H1 (cell line): ENCODE data around the gene TPD52L1. TPM values are rescaled to one million over a fixed set of nuclear protein-coding genes. Genes with fewer than 3 reads are reported as not detected.

Experiments used
- CTCF ChIA-PET: fragments of 300-600 bp; sonication (Branson Sonifier 250); formaldehyde crosslinking; loops from one replicate; lab custom pipeline; 2021; ENCODE audit not compliant: partially characterized antibody; lab: Charles Lee
- POLR2A ChIA-PET: fragments of 300-600 bp; sonication (Branson Sonifier 250); formaldehyde crosslinking; loops from one replicate; lab custom pipeline; 2021; ENCODE audit warnings: inconsistent platforms; ENCODE audit not compliant: partially characterized antibody; lab: Charles Lee
- DNase-seq, 2 experiments: peaks; one replicate each; pipeline versions ENCODE4 v3.0.0 to v3.0.0-alpha.2; 2010 to 2022; ENCODE audit warnings: low spot score in 2 of 2, low read depth in 1 of 2, mixed read lengths in 1 of 2
- FAIRE-seq: peaks from 2 replicates; lab custom pipeline; 2011; peaks lifted over from hg19 to GRCh38; lab: Jason Lieb, UNC
- H2AFZ ChIP-seq: 2 replicates; pipeline ENCODE4 v1.8.1; 2012; ENCODE audit warnings: low read length, inconsistent platforms
- H2AK5ac ChIP-seq: 2 replicates; pipeline ENCODE4 v1.6.1; 2013; ENCODE audit warnings: low read depth, low read length
- H2BK120ac ChIP-seq: replicated peaks from 2 replicates; pipeline ENCODE3; 2013; ENCODE audit warnings: low read depth, low read length, inconsistent platforms
- H2BK12ac ChIP-seq: 2 replicates; pipeline ENCODE4 v1.6.1; 2013; ENCODE audit warnings: low read depth, low read length
- H2BK15ac ChIP-seq: 2 replicates; pipeline ENCODE4 v1.6.1; 2013; ENCODE audit warnings: low read length
- H2BK20ac ChIP-seq: 2 replicates; pipeline ENCODE4 v1.6.1; 2013; ENCODE audit warnings: low read length
- H2BK5ac ChIP-seq: 2 replicates; pipeline ENCODE4 v1.6.1; 2013; ENCODE audit warnings: low read depth, low read length
- H3K14ac ChIP-seq: 2 replicates; pipeline ENCODE4 v1.6.1; 2013; ENCODE audit warnings: inconsistent platforms; ENCODE audit not compliant: insufficient read length
- H3K18ac ChIP-seq: 2 replicates; pipeline ENCODE4 v1.6.1; 2013; ENCODE audit warnings: low read length; ENCODE audit errors: extremely low read depth
- H3K23ac ChIP-seq: 2 replicates; pipeline ENCODE4 v1.6.1; 2013; ENCODE audit warnings: inconsistent platforms; ENCODE audit not compliant: insufficient read length
- H3K23me2 ChIP-seq: 2 replicates; pipeline ENCODE4 v1.6.1; 2013; ENCODE audit warnings: low read depth, low read length
- H3K27ac ChIP-seq: 2 replicates; pipeline ENCODE4 v1.6.1; 2011; ENCODE audit warnings: low read depth, low read length, inconsistent platforms
- H3K27me3 ChIP-seq, 4 experiments: replicated peaks in 1 of 4; 1 replicate in 1 of 4; 2 replicates in 3 of 4; pipeline versions ENCODE4 v1.6.1 to v1.8.1; 2011 to 2013; ENCODE audit warnings: low read length in 3 of 4, mild to moderate bottlenecking in 3 of 4, inconsistent platforms in 2 of 4, mixed read lengths in 2 of 4, moderate library complexity in 1 of 4; ENCODE audit not compliant: control insufficient read depth in 3 of 4, insufficient read depth in 3 of 4; ENCODE audit errors: extremely low read depth in 1 of 4
- H3K36me3 ChIP-seq, 4 experiments: 2 replicates each; pipeline versions ENCODE4 v1.6.1 to v1.8.1; 2011 to 2013; ENCODE audit warnings: mild to moderate bottlenecking in 4 of 4, low read length in 3 of 4, moderate library complexity in 2 of 4, control low read depth in 1 of 4, inconsistent platforms in 1 of 4; ENCODE audit not compliant: insufficient read depth in 4 of 4, control insufficient read depth in 2 of 4
- H3K4ac ChIP-seq: replicated peaks from 2 replicates; pipeline ENCODE3; 2013; ENCODE audit warnings: low read length, low read depth, mixed read lengths, inconsistent platforms; ENCODE audit not compliant: insufficient read length
- H3K4me1 ChIP-seq, 4 experiments: replicated peaks in 1 of 4; 1 replicate in 1 of 4; 2 replicates in 3 of 4; pipeline versions ENCODE4 v1.6.1 to v1.8.1; 2011 to 2013; ENCODE audit warnings: low read length in 3 of 4, inconsistent platforms in 2 of 4, mixed read lengths in 1 of 4; ENCODE audit not compliant: insufficient read depth in 4 of 4, control insufficient read depth in 3 of 4
- H3K4me2 ChIP-seq, 2 experiments: 2 replicates each; pipeline versions ENCODE4 v1.6.1 to v1.8.1; 2011 to 2013; ENCODE audit warnings: low read depth in 2 of 2, low read length in 2 of 2, control low read depth in 1 of 2, inconsistent platforms in 1 of 2, mild to moderate bottlenecking in 1 of 2; ENCODE audit not compliant: insufficient read depth in 1 of 2
- H3K4me3 ChIP-seq, 4 experiments: fragments of 200-600, 300-600 bp in 1 of 4; sonication (generic), shearing (Covaris generic), sonication (Bioruptor Twin) in 1 of 4; 2 replicates each; pipeline versions ENCODE4 v1.5.1 to v1.8.1; 2011 to 2016; ENCODE audit warnings: low read length in 4 of 4, low read depth in 3 of 4, control low read depth in 2 of 4, inconsistent platforms in 2 of 4, mild to moderate bottlenecking in 2 of 4, mixed read lengths in 1 of 4, moderate library complexity in 1 of 4; ENCODE audit not compliant: insufficient read depth in 2 of 4; ENCODE audit errors: extremely low read depth in 1 of 4
- H3K56ac ChIP-seq: replicated peaks from 2 replicates; pipeline ENCODE3; 2013; ENCODE audit warnings: low read depth, mild to moderate bottlenecking, mixed read lengths, low read length, inconsistent platforms; ENCODE audit not compliant: insufficient read length
- H3K79me1 ChIP-seq: 2 replicates; pipeline ENCODE4 v1.6.1; 2013; ENCODE audit warnings: low read depth, low read length, control low read depth
- H3K79me2 ChIP-seq, 2 experiments: 2 replicates each; pipeline versions ENCODE4 v1.6.1 to v1.8.1; 2012 to 2013; ENCODE audit warnings: low read length in 2 of 2, mild to moderate bottlenecking in 2 of 2, inconsistent platforms in 1 of 2; ENCODE audit not compliant: insufficient read depth in 2 of 2, control insufficient read depth in 1 of 2
- H3K9ac ChIP-seq, 4 experiments: replicated peaks in 1 of 4; 1 replicate in 1 of 4; 2 replicates in 3 of 4; pipeline versions ENCODE4 v1.6.1 to v1.8.1; 2011 to 2013; ENCODE audit warnings: low read depth in 3 of 4, low read length in 3 of 4, control low read depth in 2 of 4, mild to moderate bottlenecking in 2 of 4, moderate library complexity in 2 of 4, inconsistent platforms in 1 of 4; ENCODE audit errors: extremely low read depth in 1 of 4
- H3K9me3 ChIP-seq, 2 experiments: 2 replicates each; pipeline versions ENCODE4 v1.6.1 to v1.8.1; 2012 to 2013; ENCODE audit warnings: mild to moderate bottlenecking in 2 of 2, moderate library complexity in 2 of 2, control low read depth in 1 of 2, inconsistent platforms in 1 of 2, low read depth in 1 of 2, low read length in 1 of 2, mixed read lengths in 1 of 2; ENCODE audit not compliant: insufficient read depth in 2 of 2
- H4K20me1 ChIP-seq, 2 experiments: replicated peaks in 1 of 2; 2 replicates each; pipeline versions ENCODE3 to v1.8.1; 2011 to 2013; ENCODE audit warnings: inconsistent platforms in 2 of 2, low read length in 2 of 2, mild to moderate bottlenecking in 1 of 2; ENCODE audit not compliant: insufficient read depth in 2 of 2, control insufficient read depth in 1 of 2
- H4K5ac ChIP-seq: 2 replicates; pipeline ENCODE4 v1.6.1; 2013; ENCODE audit warnings: low read length, low read depth, mixed read lengths, inconsistent platforms; ENCODE audit not compliant: insufficient read length
- H4K8ac ChIP-seq: 2 replicates; pipeline ENCODE4 v1.8.0; 2013; ENCODE audit warnings: mild to moderate bottlenecking, moderate library complexity, low read length, inconsistent platforms; ENCODE audit not compliant: insufficient read depth; ENCODE audit errors: extremely low read depth
- H4K91ac ChIP-seq: replicated peaks from 2 replicates; pipeline ENCODE3; 2013; ENCODE audit warnings: low read length, mixed read lengths, inconsistent platforms; ENCODE audit not compliant: insufficient read length
- BACH1 ChIP-seq: IDR thresholded peaks from 2 replicates; pipeline ENCODE4 v1.6.1; 2012; ENCODE audit warnings: low read length, improper control_type of control experiment
- BRCA1 ChIP-seq: IDR thresholded peaks from 2 replicates; pipeline ENCODE4 v1.6.1; 2012; ENCODE audit warnings: low read depth, low read length, improper control_type of control experiment
- CEBPB ChIP-seq: IDR thresholded peaks from 2 replicates; pipeline ENCODE4 v1.6.1; 2012; ENCODE audit warnings: low read depth, low read length
- GTF2F1 ChIP-seq: IDR thresholded peaks from 2 replicates; pipeline ENCODE4 v1.6.1; 2012; ENCODE audit warnings: low read depth, low read length, improper control_type of control experiment, borderline replicate concordance
- KDM5A ChIP-seq: fragments of 200-600 bp; IDR thresholded peaks from 2 replicates; pipeline ENCODE4 v1.7.1; 2012; ENCODE audit warnings: mild to moderate bottlenecking, low read length, inconsistent platforms, mixed read lengths
- MAFK ChIP-seq: IDR thresholded peaks from 2 replicates; pipeline ENCODE4 v1.6.1; 2012; ENCODE audit warnings: low read depth, mild to moderate bottlenecking, improper control_type of control experiment, low read length
- SIX5 ChIP-seq: IDR thresholded peaks from 2 replicates; pipeline ENCODE4 v1.6.1; 2011; ENCODE audit warnings: mild to moderate bottlenecking, low read depth, low read length
- SUZ12 ChIP-seq: fragments of 200-600 bp; sonication (generic); IDR thresholded peaks from 2 replicates; pipeline ENCODE4 v1.6.1; 2012; ENCODE audit warnings: mild to moderate bottlenecking, inconsistent platforms, low read length, moderate library complexity, mixed read lengths
- TBP ChIP-seq: IDR thresholded peaks from 2 replicates; pipeline ENCODE4 v1.6.1; 2011; ENCODE audit warnings: low read depth, low read length, improper control_type of control experiment
- ZNF274 ChIP-seq: IDR thresholded peaks from 2 replicates; pipeline ENCODE4 v1.7.0; 2012; ENCODE audit warnings: low read length, borderline replicate concordance; ENCODE audit errors: extremely low read depth
- WGBS, 2 experiments: shearing (Covaris generic) in 1 of 2; methylation state at CpG; one replicate each; pipeline versions ENCODE4 v1.1.6 to v1.1.7; 2013 to 2015; ENCODE audit warnings: low lambda C conversion rate in 2 of 2, mixed read lengths in 2 of 2, inconsistent platforms in 1 of 2, low coverage in 1 of 2, missing lambda C conversion rate in 1 of 2; ENCODE audit not compliant: insufficient replicate concordance in 2 of 2, insufficient coverage in 1 of 2, insufficient read length in 1 of 2; ENCODE audit errors: extremely low coverage in 1 of 2, missing lambda C conversion rate in 1 of 2; 5-methylcytosine and 5-hydroxymethylcytosine counted together
- polyA plus RNA-seq, 7 experiments: library from polyadenylated mRNA; depleted of rRNA in 3 of 7; stranded (reverse) in 5 of 7; unstranded in 2 of 7; fragments of >200 nt in 5 of 7; fragments of 200-250 nt in 2 of 7; gene quantifications; 1 replicate in 5 of 7; 2 replicates in 1 of 7; 4 replicates in 1 of 7; pipeline versions ENCODE4 v1.2.1 to v1.2.3, GENCODE V29; 2011 to 2013; ENCODE audit warnings: missing spikeins in 2 of 7, mixed read lengths in 2 of 7
- total RNA-seq: library from RNA; stranded (reverse); fragmentation: NEBNext Ultra II Directional; extraction: Animal tissue kit (Norgen Biotek cat#: 25700); gene quantifications from 2 replicates; pipeline ENCODE4 v1.2.1, GENCODE V29; 2021
- TF ChIP-seq, protein P1 (sequence below): IDR thresholded peaks from 2 replicates; pipeline ENCODE4 v1.6.1; 2012; ENCODE audit warnings: inconsistent platforms
- TF ChIP-seq, protein P2 (sequence below): IDR thresholded peaks from 2 replicates; pipeline ENCODE4 v1.6.1; 2012; ENCODE audit warnings: low read length, inconsistent platforms

The TPD52L1 gene
- total and polyA plus RNA-seq, 2 of the 8 experiments (the other 6 are each of a cell fraction or from before 2014, with no cell fraction given), result 7.4 to 14.2 TPM

GRCh38 chr6:125253881-125254280 is 100.3 kb downstream of the TPD52L1 start:
- no peak for FAIRE-seq
- CTCF ChIA-PET, result no interaction called here
- 93% methylated on average over 2 of the region's 2 CpGs; no CpG with 5 or more reads in 1 of the 2 experiments for WGBS, 2 experiments

More at GRCh38 chr6:125253881-125254280, 100.3 kb downstream of the TPD52L1 start:
- no peaks in the 10 kb centered on the region for H3K79me1 ChIP-seq
- H3K14ac ChIP-seq, result no peak overlapping the region
- no peaks in the 10 kb centered on the region for H3K36me3 ChIP-seq
- no peak overlapping the region for H3K27ac ChIP-seq
- no peak overlapping the region for H4K91ac ChIP-seq
- no peak overlapping the region for H2BK12ac ChIP-seq
- no peak overlapping the region for H4K8ac ChIP-seq
- TF ChIP-seq TBP (no peak), BRCA1 (no peak), SIX5 (no peak), SUZ12 (no peak), CEBPB (no peak), ZNF274 (no peak), MAFK (no peak), KDM5A (no peak), BACH1 (no peak), GTF2F1 (no peak)
- TF ChIP-seq, protein P1, sequence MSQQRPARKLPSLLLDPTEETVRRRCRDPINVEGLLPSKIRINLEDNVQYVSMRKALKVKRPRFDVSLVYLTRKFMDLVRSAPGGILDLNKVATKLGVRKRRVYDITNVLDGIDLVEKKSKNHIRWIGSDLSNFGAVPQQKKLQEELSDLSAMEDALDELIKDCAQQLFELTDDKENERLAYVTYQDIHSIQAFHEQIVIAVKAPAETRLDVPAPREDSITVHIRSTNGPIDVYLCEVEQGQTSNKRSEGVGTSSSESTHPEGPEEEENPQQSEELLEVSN, result no peak
- TF ChIP-seq, protein P2, sequence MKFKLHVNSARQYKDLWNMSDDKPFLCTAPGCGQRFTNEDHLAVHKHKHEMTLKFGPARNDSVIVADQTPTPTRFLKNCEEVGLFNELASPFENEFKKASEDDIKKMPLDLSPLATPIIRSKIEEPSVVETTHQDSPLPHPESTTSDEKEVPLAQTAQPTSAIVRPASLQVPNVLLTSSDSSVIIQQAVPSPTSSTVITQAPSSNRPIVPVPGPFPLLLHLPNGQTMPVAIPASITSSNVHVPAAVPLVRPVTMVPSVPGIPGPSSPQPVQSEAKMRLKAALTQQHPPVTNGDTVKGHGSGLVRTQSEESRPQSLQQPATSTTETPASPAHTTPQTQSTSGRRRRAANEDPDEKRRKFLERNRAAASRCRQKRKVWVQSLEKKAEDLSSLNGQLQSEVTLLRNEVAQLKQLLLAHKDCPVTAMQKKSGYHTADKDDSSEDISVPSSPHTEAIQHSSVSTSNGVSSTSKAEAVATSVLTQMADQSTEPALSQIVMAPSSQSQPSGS, result no peak
- no peak overlapping the region for H2BK120ac ChIP-seq
- DNase-seq, result no peak
- no peaks in the 10 kb centered on the region for H3K23me2 ChIP-seq
- POLR2A ChIA-PET, result interaction anchor here (0.8 kb wide), 1 partner anchor 11 kb away, joined by 3 read pairs; no protein-coding TSS in a partner anchor
- H3K4ac ChIP-seq, result no peak overlapping the region
- no peak overlapping the region for H2AK5ac ChIP-seq
- peaks cover 0 to 2% (median 0%) of the 10 kb centered on the region in 4 experiments; a peak in 1 of 7 replicates for H3K4me1 ChIP-seq
- no peaks in the 10 kb centered on the region for H4K20me1 ChIP-seq
- no peaks in the 10 kb centered on the region for H3K27me3 ChIP-seq
- no peak overlapping the region for H2BK15ac ChIP-seq
- H3K4me2 ChIP-seq, result no peak overlapping the region
- H3K79me2 ChIP-seq, result no peaks in the 10 kb centered on the region
- H3K56ac ChIP-seq, result no peak overlapping the region
- no peak overlapping the region for H4K5ac ChIP-seq
- no peak overlapping the region for H3K23ac ChIP-seq
- no peak overlapping the region for H3K4me3 ChIP-seq
- H3K9ac ChIP-seq, result no peak overlapping the region
- no peaks in the 10 kb centered on the region for H3K9me3 ChIP-seq
- no peak overlapping the region for H3K18ac ChIP-seq
- no peak overlapping the region for H2BK20ac ChIP-seq
- no peak overlapping the region for H2BK5ac ChIP-seq
- no peak overlapping the region for H2AFZ ChIP-seq
